ENCODE measurements around the gene VANGL2. TPM values are rescaled to one million over a fixed set of nuclear protein-coding genes. Genes with fewer than 3 reads are reported as not detected.
A peak's percentile ranks its signal among the peaks of the same experiment; 100 is the strongest.

The VANGL2 gene
- total RNA-seq, 5 donors from 2014 or later (not counting 1 experiment from before 2014, with no cell fraction given): 0.16 to 0.26 (median 0.20) TPM; not detected in 2

GRCh38 chr1:160428053-160428452 lies 27.7 kb downstream of the VANGL2 start:
- Histone ChIP-seq H3K4me1 (ENCODE audit: control insufficient read depth in 1 of 2, extremely low read depth in 1 of 2, insufficient read depth in 2 of 2, low read length in 2 of 2) (peaks cover 25 to 56% of the 10 kb centered on the region in 2 experiments), H3K27me3 (replicated peaks in 1 of 2; ENCODE audit: control insufficient read depth in 2 of 2, extremely low read depth in 1 of 2, insufficient read depth in 2 of 2, low read length in 1 of 2) (peaks cover 0 to 3% of the 10 kb centered on the region in 2 experiments), H3K36me3 (ENCODE audit: control insufficient read depth in 2 of 2, extremely low read depth in 1 of 2, insufficient read depth in 1 of 2, low read length in 1 of 2) (no peaks in the 10 kb centered on the region), H3K9me3 (no peaks in the 10 kb centered on the region), H3K4me3 (ENCODE audit: control insufficient read depth in 1 of 2, extremely low read depth in 1 of 2, low read length in 1 of 2) (no peak overlapping the region), H3K27ac (ENCODE audit: low read length) (peak overlapping the region; percentile 81)
- H3K4me1 Mint-ChIP-seq: peaks cover 59 to 69% (median 60%) of the 10 kb centered on the region in 3 donors
- ChIA-PET POLR2A (interaction anchor here in 1 of 2 donors (0.5 to 0.7 kb wide), 2 partner anchors 183 to 884 kb away, joined by 5 to 8 read pairs; no protein-coding TSS in a partner anchor), CTCF (interaction anchor here (0.5 to 1.4 kb wide), 8 partner anchors 16 to 178 kb away, joined by 3 to 10 read pairs (median 4); no protein-coding TSS in a partner anchor)
- H3K27ac Mint-ChIP-seq: peak overlapping the region; percentile 93 to 94
- peak in 1 of 35 experiments; percentile 10 for DNase-seq
- no peaks in the 10 kb centered on the region for H3K36me3 Mint-ChIP-seq
- peak overlapping the region in 2 of 3 donors; percentile 23 to 64 for H3K4me3 Mint-ChIP-seq
- H3K27me3 Mint-ChIP-seq: no peaks in the 10 kb centered on the region
- no peaks in the 10 kb centered on the region for H3K9me3 Mint-ChIP-seq
- no peak for ATAC-seq (replicated peaks in 1 of 4)
- WGBS (ENCODE audit: insufficient coverage): 89% methylated on average over 5 of the region's 8 CpGs

DNA sequence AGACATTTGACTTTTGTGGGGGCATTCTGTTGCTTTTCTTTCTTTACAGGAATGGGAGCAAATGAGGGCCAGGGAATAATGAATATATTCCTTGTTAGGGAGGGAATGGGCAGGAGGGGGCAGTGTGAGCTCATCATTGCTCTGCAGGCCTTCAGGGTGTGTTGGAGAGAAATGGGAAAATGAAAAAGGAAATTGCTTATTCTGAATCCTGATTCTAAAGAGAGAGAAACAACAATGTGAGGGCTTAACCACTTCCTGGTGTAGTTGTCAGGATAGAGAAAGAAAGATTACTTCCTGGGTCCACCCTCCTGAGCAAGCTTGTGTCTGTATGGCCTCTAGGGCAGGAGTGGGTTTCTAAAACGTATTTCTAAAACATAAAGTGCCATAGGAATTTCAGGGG lies 28.3 kb downstream of the VANGL2 start:
- peaks cover 25 to 59% of the 10 kb centered on the region in 2 experiments for H3K4me1 ChIP-seq (ENCODE audit: control insufficient read depth in 1 of 2, extremely low read depth in 1 of 2, insufficient read depth in 2 of 2, low read length in 2 of 2)
- H3K36me3 ChIP-seq (ENCODE audit: control insufficient read depth in 2 of 2, extremely low read depth in 1 of 2, insufficient read depth in 1 of 2, low read length in 1 of 2): no peaks in the 10 kb centered on the region
- no peak overlapping the region for H3K4me3 ChIP-seq (ENCODE audit: control insufficient read depth in 1 of 2, extremely low read depth in 1 of 2, low read length in 1 of 2)
- POLR2A ChIA-PET: interaction anchor here in 1 of 2 donors (0.5 to 0.7 kb wide), 2 partner anchors 182 to 884 kb away, joined by 5 to 8 read pairs; no protein-coding TSS in a partner anchor
- CTCF ChIA-PET: interaction anchor here (0.5 to 1.4 kb wide), 11 partner anchors 15 to 640 kb away, joined by 3 to 10 read pairs (median 4); no protein-coding TSS in a partner anchor
- no CpG with 5 or more reads among the region's 1 CpG for WGBS (ENCODE audit: insufficient coverage)
- peak overlapping the region; percentile 89 to 92 for H3K27ac Mint-ChIP-seq
- ATAC-seq (replicated peaks in 1 of 4): peak; percentile 67 to 79 (median 70)
- no peaks in the 10 kb centered on the region for H3K9me3 ChIP-seq
- peak in 12 of 35 experiments; percentile 3 to 66 (median 19) for DNase-seq
- H3K36me3 Mint-ChIP-seq: no peaks in the 10 kb centered on the region
- H3K4me1 Mint-ChIP-seq: peaks cover 61 to 74% (median 65%) of the 10 kb centered on the region in 3 donors
- peak overlapping the region; percentile 81 for H3K27ac ChIP-seq (ENCODE audit: low read length)
- H3K9me3 Mint-ChIP-seq: no peaks in the 10 kb centered on the region
- no peaks in the 10 kb centered on the region for H3K27me3 Mint-ChIP-seq
- H3K27me3 ChIP-seq (replicated peaks in 1 of 2; ENCODE audit: control insufficient read depth in 2 of 2, extremely low read depth in 1 of 2, insufficient read depth in 2 of 2, low read length in 1 of 2): peaks cover 0 to 3% of the 10 kb centered on the region in 2 experiments
- peak overlapping the region in 2 of 3 donors; percentile 13 to 64 for H3K4me3 Mint-ChIP-seq

- no peaks in the 10 kb centered on the region for H3K9me3 ChIP-seq
- no peaks in the 10 kb centered on the region for H3K27me3 Mint-ChIP-seq
- peak overlapping the region in 2 of 3 donors; percentile 28 to 64 for H3K4me3 Mint-ChIP-seq
- H3K27ac Mint-ChIP-seq: peak overlapping the region; percentile 89 to 92
- POLR2A ChIA-PET: no interaction called here
- no peaks in the 10 kb centered on the region for H3K36me3 ChIP-seq (ENCODE audit: control insufficient read depth in 2 of 2, extremely low read depth in 1 of 2, insufficient read depth in 1 of 2, low read length in 1 of 2)
- no peak overlapping the region for H3K4me3 ChIP-seq (ENCODE audit: control insufficient read depth in 1 of 2, extremely low read depth in 1 of 2, low read length in 1 of 2)
- peak overlapping the region; percentile 81 for H3K27ac ChIP-seq (ENCODE audit: low read length)
- peaks cover 2% of the 10 kb centered on the region in 3 donors for H3K9me3 Mint-ChIP-seq
- peaks cover 61 to 75% (median 65%) of the 10 kb centered on the region in 3 donors for H3K4me1 Mint-ChIP-seq
- peaks cover 25 to 59% of the 10 kb centered on the region in 2 experiments for H3K4me1 ChIP-seq (ENCODE audit: control insufficient read depth in 1 of 2, extremely low read depth in 1 of 2, insufficient read depth in 2 of 2, low read length in 2 of 2)
- CTCF ChIA-PET: interaction anchor here (0.6 to 1.4 kb wide), 5 partner anchors 49 to 639 kb away, joined by 3 to 10 read pairs (median 4); no protein-coding TSS in a partner anchor
- 60% methylated on average over 1 of the region's 2 CpGs for WGBS (ENCODE audit: insufficient coverage)
- ATAC-seq (replicated peaks in 1 of 4) (peak; percentile 44 to 61 (median 52)), DNase-seq (peak in 3 of 35 experiments; percentile 8 to 50 (median 14))
- peaks cover 0 to 3% of the 10 kb centered on the region in 2 experiments for H3K27me3 ChIP-seq (replicated peaks in 1 of 2; ENCODE audit: control insufficient read depth in 2 of 2, extremely low read depth in 1 of 2, insufficient read depth in 2 of 2, low read length in 1 of 2)
- peaks cover under 1% of the 10 kb centered on the region for H3K36me3 Mint-ChIP-seq
Observed at GRCh38 chr1:160429125-160429561, 28.8 kb downstream of the VANGL2 start.

- WGBS (ENCODE audit: insufficient coverage): no CpG with 5 or more reads among the region's 2 CpGs
- ATAC-seq (replicated peaks in 1 of 4) (peak; percentile 25 to 64 (median 38)), DNase-seq (peak in 2 of 35 experiments; percentile 6 to 57)
- POLR2A ChIA-PET: no interaction called here
- H3K27me3 ChIP-seq (replicated peaks in 1 of 2; ENCODE audit: control insufficient read depth in 2 of 2, extremely low read depth in 1 of 2, insufficient read depth in 2 of 2, low read length in 1 of 2): no peaks in the 10 kb centered on the region
- no peaks in the 10 kb centered on the region for H3K9me3 ChIP-seq
- peaks cover 5% of the 10 kb centered on the region for H3K36me3 Mint-ChIP-seq
- no peaks in the 10 kb centered on the region for H3K27me3 Mint-ChIP-seq
- H3K4me3 ChIP-seq (ENCODE audit: control insufficient read depth in 1 of 2, extremely low read depth in 1 of 2, low read length in 1 of 2): no peak overlapping the region
- H3K9me3 Mint-ChIP-seq: peaks cover 7 to 10% (median 9%) of the 10 kb centered on the region in 3 donors
- no peaks in the 10 kb centered on the region for H3K36me3 ChIP-seq (ENCODE audit: control insufficient read depth in 2 of 2, extremely low read depth in 1 of 2, insufficient read depth in 1 of 2, low read length in 1 of 2)
- H3K4me3 Mint-ChIP-seq: peak overlapping the region; percentile 18 to 64 (median 28)
- peak overlapping the region; percentile 89 to 92 for H3K27ac Mint-ChIP-seq
- H3K4me1 ChIP-seq (ENCODE audit: control insufficient read depth in 1 of 2, extremely low read depth in 1 of 2, insufficient read depth in 2 of 2, low read length in 2 of 2): peaks cover 25 to 59% of the 10 kb centered on the region in 2 experiments
- H3K27ac ChIP-seq (ENCODE audit: low read length): peak overlapping the region; percentile 81
- CTCF ChIA-PET: interaction anchor here in 1 of 2 donors (1.1 kb wide), 1 partner anchor 177 kb away, joined by 3 read pairs; no protein-coding TSS in a partner anchor
- H3K4me1 Mint-ChIP-seq: peaks cover 61 to 83% (median 67%) of the 10 kb centered on the region in 3 donors
Observed at GRCh38 chr1:160429702-160430535, 29.6 kb downstream of the VANGL2 start.

- H3K36me3 Mint-ChIP-seq: peaks cover 5% of the 10 kb centered on the region
- CTCF ChIA-PET: interaction anchor here in 1 of 2 donors (0.6 to 1.1 kb wide), 2 partner anchors 134 to 176 kb away, joined by 3 read pairs; no protein-coding TSS in a partner anchor
- H3K4me3 ChIP-seq (ENCODE audit: control insufficient read depth in 1 of 2, extremely low read depth in 1 of 2, low read length in 1 of 2): no peak overlapping the region
Observed at GRCh38 chr1:160431006-160431405, 30.6 kb downstream of the VANGL2 start.

More at GRCh38 chr1:160431006-160431405, 30.6 kb downstream of the VANGL2 start:
- Mint-ChIP-seq H3K4me1 (peaks cover 63 to 85% (median 73%) of the 10 kb centered on the region in 3 donors), H3K27ac (peak overlapping the region; percentile 90 to 91), H3K27me3 (no peaks in the 10 kb centered on the region), H3K9me3 (peaks cover 7 to 10% (median 10%) of the 10 kb centered on the region in 3 donors), H3K4me3 (peak overlapping the region in 1 of 3 donors; percentile 17)
- no peaks in the 10 kb centered on the region for H3K36me3 ChIP-seq (ENCODE audit: control insufficient read depth in 2 of 2, extremely low read depth in 1 of 2, insufficient read depth in 1 of 2, low read length in 1 of 2)
- H3K27ac ChIP-seq (ENCODE audit: low read length): peak overlapping the region; percentile 81
- H3K9me3 ChIP-seq: no peaks in the 10 kb centered on the region
- POLR2A ChIA-PET: interaction anchor here in 1 of 2 donors (0.5 kb wide), 1 partner anchor 50 kb away, joined by 4 read pairs; no protein-coding TSS in a partner anchor
- 71% methylated on average over 1 of the region's 5 CpGs for WGBS (ENCODE audit: insufficient coverage)
- ATAC-seq (replicated peaks in 1 of 4) (no peak), DNase-seq (no peak)
- H3K4me1 ChIP-seq (ENCODE audit: control insufficient read depth in 1 of 2, extremely low read depth in 1 of 2, insufficient read depth in 2 of 2, low read length in 2 of 2): peaks cover 25 to 59% of the 10 kb centered on the region in 2 experiments
- H3K27me3 ChIP-seq (replicated peaks in 1 of 2; ENCODE audit: control insufficient read depth in 2 of 2, extremely low read depth in 1 of 2, insufficient read depth in 2 of 2, low read length in 1 of 2): no peaks in the 10 kb centered on the region
